ENCODE results near the gene ATP2C2.

Gene ATP2C2

GRCh38 chr16:84369105-84369504, 767 bp downstream of the ATP2C2 start:
- TF ChIP-seq CTCF (conservative IDR thresholded peaks at IDR 0.05; ENCODE audit: low read depth, low read length), result no peak
- no peaks in the 10 kb centered on the region for H3K36me3 ChIP-seq (ENCODE audit: insufficient read depth)
- H3K4me3 ChIP-seq (IDR thresholded peaks at IDR 0.05; ENCODE audit: insufficient read depth, low read depth, low read length), result no peak overlapping the region
- H4K20me1 ChIP-seq (ENCODE audit: insufficient read depth), result no peaks in the 10 kb centered on the region
- H2AFZ ChIP-seq (ENCODE audit: low read depth), result no peak overlapping the region
- peaks cover 39% of the 10 kb centered on the region for H3K27me3 ChIP-seq (ENCODE audit: insufficient read depth, low read depth)
- H3K4me2 ChIP-seq, result no peak overlapping the region
- no peaks in the 10 kb centered on the region for H3K4me1 ChIP-seq (ENCODE audit: low read depth, poor library complexity, severe bottlenecking)
- H3K79me2 ChIP-seq (ENCODE audit: insufficient read depth, low read depth), result no peaks in the 10 kb centered on the region
- no peak overlapping the region for H3K9ac ChIP-seq
- H3K27ac ChIP-seq, result no peak overlapping the region

GRCh38 chr16:84369938-84370627, 1.7 kb downstream of the ATP2C2 start:
- Histone ChIP-seq H3K9ac (no peak overlapping the region), H3K4me3 (IDR thresholded peaks at IDR 0.05; ENCODE audit: insufficient read depth, low read depth, low read length) (no peak overlapping the region), H3K79me2 (ENCODE audit: insufficient read depth, low read depth) (no peaks in the 10 kb centered on the region), H3K4me1 (ENCODE audit: low read depth, poor library complexity, severe bottlenecking) (no peaks in the 10 kb centered on the region), H4K20me1 (ENCODE audit: insufficient read depth) (no peaks in the 10 kb centered on the region), H3K27me3 (ENCODE audit: insufficient read depth, low read depth) (peaks cover 43% of the 10 kb centered on the region), H2AFZ (ENCODE audit: low read depth) (no peak overlapping the region), H3K4me2 (no peak overlapping the region), H3K27ac (no peak overlapping the region), H3K36me3 (ENCODE audit: insufficient read depth) (no peaks in the 10 kb centered on the region)
- TF ChIP-seq CTCF (conservative IDR thresholded peaks at IDR 0.05; ENCODE audit: low read depth, low read length), result no peak

- Histone ChIP-seq H3K27me3 (ENCODE audit: insufficient read depth, low read depth) (peaks cover 37% of the 10 kb centered on the region; the same call in 1 of the 2 replicates), H3K79me2 (ENCODE audit: insufficient read depth, low read depth) (no peaks in the 10 kb centered on the region), H3K4me3 (IDR thresholded peaks at IDR 0.05; ENCODE audit: insufficient read depth, low read depth, low read length) (no peak overlapping the region), H3K27ac (no peak overlapping the region), H3K4me2 (no peak overlapping the region), H3K9ac (no peak overlapping the region), H3K36me3 (ENCODE audit: insufficient read depth) (no peaks in the 10 kb centered on the region), H2AFZ (ENCODE audit: low read depth) (no peak overlapping the region), H3K4me1 (ENCODE audit: low read depth, poor library complexity, severe bottlenecking) (no peaks in the 10 kb centered on the region), H4K20me1 (ENCODE audit: insufficient read depth) (no peaks in the 10 kb centered on the region)
- TF ChIP-seq CTCF (conservative IDR thresholded peaks at IDR 0.05; ENCODE audit: low read depth, low read length), result no peak
These were observed 2.6 kb downstream of the ATP2C2 start for GRCh38 chr16:84370723-84371552.

- Histone ChIP-seq H3K4me3 (IDR thresholded peaks at IDR 0.05; ENCODE audit: insufficient read depth, low read depth, low read length) (no peak overlapping the region), H3K27me3 (ENCODE audit: insufficient read depth, low read depth) (peaks cover 34% of the 10 kb centered on the region; the same call in 1 of the 2 replicates), H3K79me2 (ENCODE audit: insufficient read depth, low read depth) (no peaks in the 10 kb centered on the region), H2AFZ (ENCODE audit: low read depth) (no peak overlapping the region), H3K4me2 (no peak overlapping the region), H3K27ac (no peak overlapping the region), H4K20me1 (ENCODE audit: insufficient read depth) (no peaks in the 10 kb centered on the region), H3K4me1 (ENCODE audit: low read depth, poor library complexity, severe bottlenecking) (no peaks in the 10 kb centered on the region), H3K36me3 (ENCODE audit: insufficient read depth) (no peaks in the 10 kb centered on the region), H3K9ac (no peak overlapping the region)
- no peak for TF ChIP-seq CTCF (conservative IDR thresholded peaks at IDR 0.05; ENCODE audit: low read depth, low read length)
These were observed 3.2 kb downstream of the ATP2C2 start for GRCh38 chr16:84371553-84371865.

All from KMS-11 (cell line).